ENCODE data around the gene PIK3R2.
"Not testable (repeated sequence)": the region's sequence is repeated elsewhere in the genome, so short reads cannot be mapped to it uniquely, and the experiment has no call there.

Gene PIK3R2

GRCh38 chr19:18205200-18205892, 52.4 kb downstream of the PIK3R2 start:
- DNase-seq (ENCODE audit: extremely low spot score): no peak
- TF ChIP-seq FOXK2 (IDR thresholded peaks at IDR 0.05) (no peak), TARDBP (IDR thresholded peaks at IDR 0.05) (no peak), LEF1 (IDR thresholded peaks at IDR 0.05; ENCODE audit: borderline replicate concordance) (no peak), SUZ12 (IDR thresholded peaks at IDR 0.05) (no peak), NFRKB (IDR thresholded peaks at IDR 0.05) (no peak), BHLHE40 (IDR thresholded peaks at IDR 0.05; ENCODE audit: borderline replicate concordance) (no peak), FOXA1 (IDR thresholded peaks at IDR 0.05) (no peak), PKNOX1 (IDR thresholded peaks at IDR 0.05) (no peak), ELF4 (IDR thresholded peaks at IDR 0.05) (no peak), L3MBTL2 (conservative IDR thresholded peaks at IDR 0.05) (no peak), ARNT (IDR thresholded peaks at IDR 0.05) (no peak), ZNF384 (IDR thresholded peaks at IDR 0.05) (no peak), FOXM1 (IDR thresholded peaks at IDR 0.05; ENCODE audit: borderline replicate concordance) (no peak), CTBP1 (IDR thresholded peaks at IDR 0.05; ENCODE audit: borderline replicate concordance) (no peak), SP1 (IDR thresholded peaks at IDR 0.05) (no peak)
- ChIA-PET POLR2A (interaction anchor here (0.6 to 3.2 kb wide), 11 partner anchors 11 to 141 kb away, joined by 3 to 22 read pairs (median 3); partner anchors contain the start of genes JUND, LSM4 and MPV17L2), CTCF (interaction anchor here (0.8 to 3.9 kb wide), 4 partner anchors 17 to 92 kb away, joined by 3 to 30 read pairs (median 4); no protein-coding TSS in a partner anchor)

GRCh38 chr19:18206018-18206417, 53.1 kb downstream of the PIK3R2 start:
- POLR2A ChIA-PET: interaction anchor here (0.8 to 3.2 kb wide), 5 partner anchors 13 to 117 kb away, joined by 3 to 22 read pairs (median 3); partner anchors contain the start of genes JUND, LSM4 and MPV17L2
- TF ChIP-seq ARNT (IDR thresholded peaks at IDR 0.05) (no peak), HDGF (IDR thresholded peaks at IDR 0.05; ENCODE audit: borderline replicate concordance) (no peak), LEF1 (IDR thresholded peaks at IDR 0.05; ENCODE audit: borderline replicate concordance) (no peak), PKNOX1 (IDR thresholded peaks at IDR 0.05) (no peak), BHLHE40 (IDR thresholded peaks at IDR 0.05; ENCODE audit: borderline replicate concordance) (no peak), FOXK2 (IDR thresholded peaks at IDR 0.05) (no peak), FOXA1 (IDR thresholded peaks at IDR 0.05) (no peak), SUZ12 (IDR thresholded peaks at IDR 0.05) (no peak), ELF4 (IDR thresholded peaks at IDR 0.05) (no peak)
- CTCF ChIA-PET: interaction anchor here (0.9 to 3.9 kb wide), 3 partner anchors 27 to 93 kb away, joined by 3 to 30 read pairs (median 5); no protein-coding TSS in a partner anchor
- DNase-seq (ENCODE audit: extremely low spot score): no peak

GRCh38 chr19:18208098-18208951, 55.4 kb downstream of the PIK3R2 start:
- no peak for TF ChIP-seq ELF4 (IDR thresholded peaks at IDR 0.05)
- TF ChIP-seq FOXA1 (IDR thresholded peaks at IDR 0.05): no peak
- TF ChIP-seq ARNT (IDR thresholded peaks at IDR 0.05): no peak
- no peak for TF ChIP-seq SUZ12 (IDR thresholded peaks at IDR 0.05)
- TF ChIP-seq FOXM1 (IDR thresholded peaks at IDR 0.05; ENCODE audit: borderline replicate concordance): no peak
- no peak for TF ChIP-seq HDGF (IDR thresholded peaks at IDR 0.05; ENCODE audit: borderline replicate concordance)
- TF ChIP-seq LEF1 (IDR thresholded peaks at IDR 0.05; ENCODE audit: borderline replicate concordance): no peak
- TF ChIP-seq PKNOX1 (IDR thresholded peaks at IDR 0.05): no peak
- TF ChIP-seq NFRKB (IDR thresholded peaks at IDR 0.05): no peak
- TF ChIP-seq SP1 (IDR thresholded peaks at IDR 0.05): no peak
- TF ChIP-seq L3MBTL2 (conservative IDR thresholded peaks at IDR 0.05): no peak
- TF ChIP-seq BHLHE40 (IDR thresholded peaks at IDR 0.05; ENCODE audit: borderline replicate concordance): no peak
- no peak for TF ChIP-seq CTBP1 (IDR thresholded peaks at IDR 0.05; ENCODE audit: borderline replicate concordance)
- no peak for TF ChIP-seq TARDBP (IDR thresholded peaks at IDR 0.05)
- TF ChIP-seq ZNF384 (IDR thresholded peaks at IDR 0.05): no peak
- CTCF ChIA-PET: interaction anchor here (0.5 to 1.9 kb wide), 10 partner anchors 8 to 74 kb away, joined by 3 to 18 read pairs (median 4); no protein-coding TSS in a partner anchor
- peak; percentile 53 for DNase-seq (ENCODE audit: extremely low spot score)
- POLR2A ChIA-PET: interaction anchor here (1.2 to 1.3 kb wide), 2 partner anchors 15 to 73 kb away, joined by 4 to 7 read pairs; partner anchors contain the start of genes JUND and MPV17L2

GRCh38 chr19:18209912-18210311, 56.9 kb downstream of the PIK3R2 start:
- ChIA-PET CTCF (interaction anchor here (1.4 to 1.6 kb wide), 2 partner anchors 42 to 119 kb away, joined by 3 to 4 read pairs; no protein-coding TSS in a partner anchor), POLR2A (interaction anchor here (1.1 to 2.2 kb wide), 3 partner anchors 14 to 72 kb away, joined by 3 to 6 read pairs (median 5); partner anchors contain the start of genes JUND and MPV17L2)
- DNase-seq (ENCODE audit: extremely low spot score): not testable (repeated sequence)

- POLR2A ChIA-PET: no interaction called here
- DNase-seq (ENCODE audit: extremely low spot score): no peak
- TF ChIP-seq LEF1 (IDR thresholded peaks at IDR 0.05; ENCODE audit: borderline replicate concordance) (no peak), ELF4 (IDR thresholded peaks at IDR 0.05) (no peak), FOXM1 (IDR thresholded peaks at IDR 0.05; ENCODE audit: borderline replicate concordance) (no peak), SUZ12 (IDR thresholded peaks at IDR 0.05) (no peak), CTBP1 (IDR thresholded peaks at IDR 0.05; ENCODE audit: borderline replicate concordance) (no peak), L3MBTL2 (conservative IDR thresholded peaks at IDR 0.05) (no peak), ZNF384 (IDR thresholded peaks at IDR 0.05) (no peak), FOXA1 (IDR thresholded peaks at IDR 0.05) (no peak), HDGF (IDR thresholded peaks at IDR 0.05; ENCODE audit: borderline replicate concordance) (no peak), TARDBP (IDR thresholded peaks at IDR 0.05) (no peak), NFRKB (IDR thresholded peaks at IDR 0.05) (no peak), SP1 (IDR thresholded peaks at IDR 0.05) (no peak)
- CTCF ChIA-PET: no interaction called here
Observed at GRCh38 chr19:18211683-18212082, 58.7 kb downstream of the PIK3R2 start.
